GM19463 (cell line): ENCODE data around the gene PLEKHA5.
"Not testable (repeated sequence)": the region's sequence is repeated elsewhere in the genome, so short reads cannot be mapped to it uniquely, and the experiment has no call there.

Experiments used
- ATAC-seq: cut with Tn5 transposase; IDR thresholded peaks from one replicate; pipeline ENCODE4 v1.9.1; 2021; ENCODE audit warnings: mild to moderate bottlenecking, moderate library complexity; ENCODE audit not compliant: unreplicated experiment

PLEKHA5 gene

DNA sequence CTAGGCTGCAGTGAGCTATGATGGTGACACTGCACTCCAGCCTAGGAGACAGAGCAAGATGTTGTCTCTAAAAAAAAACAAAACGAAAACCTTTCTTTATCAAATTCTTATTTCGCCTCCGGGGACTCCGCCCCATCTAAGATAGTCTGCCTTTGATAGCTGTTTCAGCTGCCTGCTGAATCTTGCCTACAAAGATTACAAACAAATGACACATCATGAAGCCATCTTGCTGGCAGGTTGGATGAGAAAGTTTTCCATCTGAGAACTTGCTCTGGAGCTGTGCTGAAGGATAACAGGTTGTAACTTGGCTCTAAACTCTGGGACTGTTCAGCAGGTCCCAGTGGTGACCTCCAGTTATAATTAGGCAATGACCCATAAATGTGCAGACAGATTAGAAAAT is 268.0 kb downstream of the PLEKHA5 start:
- ATAC-seq: no peak

DNA sequence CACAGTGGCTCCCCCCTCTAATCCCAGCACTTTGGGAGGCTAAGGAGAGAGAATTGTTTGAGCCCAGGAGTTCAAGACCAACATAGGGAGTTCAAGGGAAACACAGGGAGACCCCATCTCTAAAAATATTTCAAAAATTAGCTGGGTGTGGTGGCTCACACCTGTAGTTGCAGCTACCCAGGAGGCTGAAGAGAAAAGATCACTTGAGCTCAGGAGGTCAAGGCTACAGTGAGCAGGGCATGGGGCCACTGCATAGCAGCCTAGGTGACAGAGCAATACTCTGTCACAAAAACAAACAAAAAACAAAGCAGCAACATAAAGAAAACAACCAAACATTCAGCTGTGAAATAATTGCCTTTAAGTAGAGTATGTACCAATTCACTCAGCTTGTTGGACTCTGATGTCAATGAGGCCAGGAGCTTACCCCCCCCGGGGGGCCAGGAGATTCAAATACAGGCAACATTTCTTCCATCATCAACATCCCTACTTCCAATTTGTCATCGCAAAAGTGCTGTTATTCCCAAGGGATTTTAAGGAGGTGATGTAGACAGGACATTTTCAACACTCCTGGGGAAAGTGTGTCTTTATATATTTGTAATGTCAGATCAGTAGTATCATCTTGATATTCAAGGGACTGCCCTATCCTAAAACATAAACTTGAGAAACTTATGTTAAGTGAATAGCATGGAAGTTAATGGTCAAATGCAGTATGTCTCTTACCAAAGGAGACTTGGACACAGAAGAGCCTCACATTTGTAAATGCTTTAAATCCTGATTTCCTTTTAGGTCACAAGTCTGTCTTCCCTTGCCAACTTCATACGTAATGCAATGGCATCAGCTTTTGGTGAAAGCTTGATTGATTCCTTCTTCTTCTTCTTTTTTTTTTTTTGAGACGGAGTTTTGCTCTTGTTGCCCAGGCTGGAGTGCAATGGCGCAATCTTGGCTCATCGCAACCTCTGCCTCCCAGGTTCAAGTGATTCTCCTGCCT is 269.1 kb downstream of the PLEKHA5 start:
- no peak for ATAC-seq

DNA sequence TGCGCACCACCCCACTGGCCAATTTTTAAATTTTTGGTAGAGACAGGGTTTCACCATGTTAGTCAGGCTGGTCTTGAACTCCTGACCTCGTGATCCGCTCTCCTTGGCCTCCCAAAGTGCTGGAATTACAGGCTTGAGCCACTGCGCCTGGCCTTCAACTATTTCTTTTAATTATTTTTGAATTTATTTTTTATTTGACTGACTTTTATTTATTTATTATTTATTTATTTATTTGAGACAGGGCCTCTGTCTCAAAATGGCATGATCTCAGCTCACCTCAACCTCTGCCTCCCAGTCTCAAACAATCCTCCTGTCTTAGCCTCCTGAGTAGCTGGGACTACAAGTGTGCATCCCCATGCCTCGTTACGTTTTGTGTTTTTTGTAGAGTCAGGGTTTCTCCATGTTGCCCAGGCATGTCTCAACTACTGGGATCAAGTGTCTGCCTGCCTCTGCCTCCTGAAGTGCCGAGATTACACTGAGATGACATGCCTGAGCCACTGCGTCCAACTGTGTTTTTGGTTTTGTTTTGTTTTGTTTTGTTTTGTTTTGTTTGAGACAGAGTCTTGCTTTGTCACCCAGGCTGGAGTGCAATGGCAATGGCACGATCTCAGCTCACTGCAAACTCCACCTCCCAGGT is 271.2 kb downstream of the PLEKHA5 start:
- not testable (repeated sequence) for ATAC-seq

DNA sequence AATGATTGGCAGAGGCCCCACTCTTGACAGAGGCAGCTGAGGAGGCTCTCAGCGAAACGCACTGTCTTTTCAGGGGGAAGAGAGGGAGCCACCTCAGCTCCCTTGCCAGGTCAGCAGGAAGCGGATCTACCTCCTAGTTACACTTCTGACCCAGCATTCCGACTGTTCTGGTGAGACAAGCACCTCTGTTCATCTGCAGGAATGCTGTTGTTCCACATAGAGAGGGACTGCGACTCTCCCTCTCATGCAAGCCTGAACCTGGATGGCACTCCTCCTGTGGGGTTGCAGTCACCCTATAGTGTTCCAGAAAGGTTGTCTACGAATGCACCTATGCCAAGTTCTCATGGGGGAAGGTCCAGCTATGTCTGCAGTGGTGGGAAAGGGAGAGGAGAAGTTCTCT is 272.7 kb downstream of the PLEKHA5 start:
- no peak for ATAC-seq

DNA sequence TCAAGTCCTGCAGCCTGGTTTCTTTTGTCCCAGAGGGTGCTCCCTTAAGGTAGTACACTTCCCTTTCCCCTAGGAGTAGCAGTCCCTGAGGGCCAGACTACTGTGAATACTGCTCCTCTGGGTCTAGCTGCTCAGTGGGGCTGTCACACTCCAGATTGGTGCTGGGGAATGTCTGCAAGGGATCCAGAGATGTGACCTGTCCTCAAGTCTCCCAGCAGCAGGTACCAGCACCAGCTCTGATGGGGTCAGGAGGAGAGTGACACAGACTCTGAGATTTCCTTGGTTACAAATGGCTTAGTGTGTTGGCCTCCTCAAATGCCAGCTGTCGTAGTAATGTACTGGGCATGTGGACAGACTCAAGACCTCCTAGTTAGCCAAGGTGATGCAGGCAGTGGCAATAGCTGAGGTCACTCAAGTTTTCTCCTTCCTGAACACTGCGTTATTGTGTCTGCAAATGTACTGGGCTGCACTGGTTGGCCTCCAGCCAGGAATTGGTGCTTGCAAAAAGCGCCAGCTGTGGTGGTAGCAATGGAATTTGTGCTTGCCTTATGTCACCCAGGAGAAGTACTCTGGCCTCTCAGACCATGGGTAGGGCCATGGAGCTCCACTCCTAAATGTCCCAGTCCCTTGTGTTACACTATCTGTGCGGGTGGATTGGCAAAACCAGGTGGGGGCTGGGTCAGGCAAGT is 273.4 kb downstream of the PLEKHA5 start:
- ATAC-seq: no peak

DNA sequence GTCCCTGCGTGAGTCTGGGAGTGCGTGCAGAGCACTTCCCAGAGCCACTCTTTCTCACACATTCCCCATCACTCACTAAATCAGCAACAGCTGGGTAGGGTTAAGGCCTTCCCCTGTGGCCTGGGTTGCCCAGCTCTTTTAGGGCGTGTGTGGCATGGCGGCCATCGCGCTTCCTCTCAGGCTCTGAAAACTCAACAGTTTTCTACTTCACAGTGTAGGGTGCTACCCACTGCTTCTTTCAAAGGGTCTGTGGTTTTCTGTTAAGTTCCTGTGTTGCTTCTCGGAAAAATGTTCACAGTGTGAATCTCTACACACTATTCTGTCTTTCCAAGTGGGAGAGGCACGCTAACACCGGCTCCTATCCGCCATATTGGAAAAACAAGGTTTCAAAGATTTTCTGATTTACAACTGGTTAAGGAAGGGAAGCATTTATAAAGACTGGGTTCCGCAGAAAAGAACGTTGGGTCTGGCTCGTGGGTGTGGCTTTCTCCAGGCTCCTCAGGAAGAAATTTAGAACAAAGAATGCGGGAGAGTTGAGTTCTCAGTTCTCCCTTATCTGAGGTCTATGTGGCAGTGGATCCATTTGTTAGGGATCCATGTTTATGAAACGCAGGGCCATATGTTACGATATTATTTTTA is 274.8 kb downstream of the PLEKHA5 start:
- no peak for ATAC-seq

DNA sequence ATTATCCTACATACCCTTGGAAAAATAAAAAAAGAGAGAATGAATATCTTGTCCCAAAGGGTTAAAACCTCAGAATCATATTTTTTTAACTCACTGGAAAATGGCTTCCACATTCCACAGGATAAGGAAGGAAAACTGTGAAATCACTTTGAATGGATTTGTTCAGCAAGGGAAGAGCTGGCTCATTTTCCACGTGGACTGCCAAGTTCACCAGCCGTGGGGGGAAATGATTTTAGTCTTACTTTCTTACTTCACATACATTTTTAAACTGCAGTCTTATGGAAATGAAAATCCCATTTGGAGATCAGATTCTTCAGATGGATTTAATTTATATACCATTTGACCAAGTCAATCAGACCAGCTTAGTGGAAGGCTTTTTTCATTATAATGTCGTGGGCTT is 279.8 kb downstream of the PLEKHA5 start:
- no peak for ATAC-seq

DNA sequence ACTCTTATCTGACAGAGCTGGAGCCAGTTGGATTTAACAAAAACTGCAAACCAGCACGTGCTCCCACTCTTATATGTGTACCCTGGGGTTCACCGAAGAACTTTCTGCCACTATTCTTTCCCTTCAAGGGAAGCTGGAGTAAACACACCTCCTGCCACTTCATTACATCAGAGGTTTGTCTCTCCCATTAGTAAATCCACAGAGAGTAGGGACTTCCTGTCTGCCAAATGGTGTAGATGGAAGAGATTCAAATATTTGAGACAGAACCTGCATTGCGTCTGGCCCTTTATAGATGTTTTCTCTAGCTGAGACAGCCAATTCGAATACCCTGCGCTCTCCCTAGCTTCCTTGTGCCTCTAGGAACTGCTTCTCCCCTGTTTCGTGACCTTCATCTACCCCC is 280.7 kb downstream of the PLEKHA5 start:
- ATAC-seq: no peak

DNA sequence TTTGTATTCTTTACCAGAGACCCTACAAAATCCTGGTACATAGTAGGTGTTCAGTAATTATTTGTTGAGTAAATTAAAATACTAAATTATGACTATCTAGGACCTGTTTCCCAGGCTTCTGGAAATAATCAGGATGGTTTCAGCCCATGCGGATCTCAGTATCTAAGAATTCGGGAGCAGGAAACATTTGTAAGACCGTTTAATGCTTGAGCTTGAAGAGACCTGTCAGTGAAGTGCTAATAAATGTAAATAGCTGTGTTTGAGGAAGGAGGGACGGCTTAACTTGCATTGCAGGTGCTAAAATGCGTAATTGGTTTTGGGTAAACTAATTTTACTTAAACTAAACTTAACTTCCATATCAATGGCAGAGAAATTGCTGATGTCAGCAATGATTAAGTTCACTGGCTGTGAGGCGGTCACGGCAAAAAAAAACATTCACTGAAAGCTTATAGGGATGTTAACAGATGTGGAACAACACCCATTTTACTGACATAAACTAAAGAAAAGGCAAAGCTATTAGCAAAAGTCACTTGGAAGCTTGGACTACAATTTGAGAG is 281.2 kb downstream of the PLEKHA5 start:
- ATAC-seq: no peak

DNA sequence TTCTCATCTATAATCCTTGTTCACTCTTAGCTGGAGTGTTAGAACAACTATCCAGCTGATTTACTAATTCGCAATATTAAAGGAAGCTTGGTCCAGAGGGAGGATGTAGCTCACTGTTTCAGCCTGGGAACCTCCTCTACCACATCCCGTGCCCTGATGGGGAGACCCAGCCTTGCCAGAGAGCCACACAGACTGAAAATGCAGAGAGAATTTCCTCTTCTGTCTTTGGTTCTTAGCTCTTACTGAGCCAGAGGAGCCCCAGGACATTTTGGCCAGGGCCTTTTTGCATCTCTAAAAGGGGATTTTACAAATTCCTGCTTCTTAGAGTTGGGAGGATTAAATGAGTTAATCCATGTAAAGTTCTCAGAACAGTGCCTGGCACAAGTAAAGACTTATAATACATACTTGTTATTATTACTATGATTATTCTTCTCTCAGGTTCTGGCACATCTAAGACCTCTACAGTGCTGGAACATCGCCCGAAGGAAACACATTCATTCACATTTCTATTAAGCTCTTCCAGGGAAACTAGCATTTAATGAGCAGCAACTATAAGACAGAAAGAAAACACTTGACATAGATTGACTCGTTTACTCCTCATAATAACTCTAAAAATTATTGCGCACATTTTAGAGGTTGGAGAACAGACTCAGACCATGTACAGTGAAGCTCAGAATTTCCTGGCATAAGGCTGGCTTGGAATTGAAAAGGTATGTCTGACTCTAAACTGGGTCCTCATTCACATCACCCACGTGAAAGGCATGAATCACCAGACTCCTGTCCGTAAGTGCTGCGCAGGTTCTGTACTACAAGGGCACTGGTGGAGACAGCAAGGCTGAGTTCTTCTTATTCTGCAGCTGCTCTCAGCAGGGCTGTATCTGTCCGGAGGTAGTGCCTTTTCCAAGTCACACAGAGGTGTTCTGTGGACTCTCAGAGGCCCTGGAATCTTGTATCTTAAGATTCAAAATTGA is 282.0 kb downstream of the PLEKHA5 start:
- no peak for ATAC-seq

DNA sequence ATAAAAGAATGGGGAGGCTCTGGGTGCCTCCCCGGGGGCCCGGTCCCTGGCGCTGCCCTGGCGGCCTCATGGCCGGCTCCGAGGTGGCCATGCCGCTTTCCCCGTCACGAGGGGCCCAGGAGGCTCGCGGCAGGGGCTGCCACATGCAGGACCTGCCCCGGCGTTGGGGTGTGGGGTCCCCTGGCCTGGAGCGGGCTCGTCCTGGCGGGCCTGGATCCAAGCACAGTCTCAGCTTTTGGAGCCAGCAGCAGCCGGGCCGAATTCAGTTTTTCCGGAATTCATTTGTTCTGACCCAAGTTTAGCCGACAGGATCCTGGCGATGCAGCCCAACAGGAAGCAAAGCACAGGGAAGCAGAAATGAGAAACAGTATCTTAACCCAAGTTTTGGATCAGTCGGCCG is 283.3 kb downstream of the PLEKHA5 start:
- ATAC-seq: no peak

DNA sequence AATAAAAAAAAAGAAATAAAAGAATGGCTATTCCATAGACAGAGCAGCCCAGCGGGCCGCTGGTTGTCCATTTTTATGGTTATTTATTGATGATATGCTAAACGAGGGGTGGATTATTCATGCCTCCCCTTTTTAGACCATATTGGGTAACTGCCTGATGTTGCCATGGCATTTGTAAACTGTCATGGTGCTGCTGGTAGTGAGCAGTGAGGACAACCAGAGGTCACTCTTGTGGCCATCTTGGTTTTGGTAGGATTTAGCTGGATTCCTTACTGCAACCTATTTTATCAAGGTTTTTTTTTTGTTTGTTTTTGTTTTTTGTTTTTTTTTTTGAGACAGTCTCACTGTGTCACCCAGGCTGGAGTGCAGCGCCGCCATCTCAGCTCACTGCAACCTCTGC is 284.0 kb downstream of the PLEKHA5 start:
- ATAC-seq: not testable (repeated sequence)

DNA sequence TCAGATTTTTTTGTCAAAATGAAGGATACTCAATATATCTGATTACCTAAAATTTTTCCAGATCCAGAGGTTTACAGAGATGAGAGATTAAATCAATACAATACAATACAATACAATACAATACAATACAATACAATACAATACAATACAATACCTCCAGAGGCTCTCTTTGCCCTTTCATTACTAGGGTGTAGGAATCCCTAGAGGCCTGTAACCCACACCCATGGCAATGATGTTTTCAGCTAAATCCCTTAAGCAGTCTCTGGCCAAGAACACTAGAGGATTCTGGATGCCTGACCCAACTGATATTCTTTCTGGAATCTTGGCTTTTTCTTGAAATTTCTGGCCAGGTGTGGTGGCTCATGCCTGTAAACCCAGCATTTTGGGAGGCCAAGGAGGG is 286.0 kb downstream of the PLEKHA5 start:
- no peak for ATAC-seq

DNA sequence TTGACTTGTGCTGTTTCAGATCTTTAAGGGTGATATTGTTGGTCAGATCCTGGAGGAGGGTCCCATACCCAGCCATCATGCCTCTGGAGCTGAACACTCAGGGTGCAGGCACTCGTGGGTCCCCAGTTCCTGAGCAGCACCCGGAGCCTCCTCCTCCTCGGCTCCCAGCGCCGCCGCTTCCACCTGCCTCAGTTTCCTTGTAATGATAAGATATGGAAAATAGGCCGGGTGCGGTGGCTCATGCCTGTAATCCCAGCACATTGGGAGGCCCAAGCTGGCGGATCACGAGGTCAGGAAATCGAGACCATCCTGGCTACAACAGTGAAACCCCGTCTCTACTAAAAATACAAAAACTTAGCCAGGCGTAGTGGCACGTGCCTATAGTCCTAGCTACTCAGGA is 289.6 kb downstream of the PLEKHA5 start:
- no peak for ATAC-seq

DNA sequence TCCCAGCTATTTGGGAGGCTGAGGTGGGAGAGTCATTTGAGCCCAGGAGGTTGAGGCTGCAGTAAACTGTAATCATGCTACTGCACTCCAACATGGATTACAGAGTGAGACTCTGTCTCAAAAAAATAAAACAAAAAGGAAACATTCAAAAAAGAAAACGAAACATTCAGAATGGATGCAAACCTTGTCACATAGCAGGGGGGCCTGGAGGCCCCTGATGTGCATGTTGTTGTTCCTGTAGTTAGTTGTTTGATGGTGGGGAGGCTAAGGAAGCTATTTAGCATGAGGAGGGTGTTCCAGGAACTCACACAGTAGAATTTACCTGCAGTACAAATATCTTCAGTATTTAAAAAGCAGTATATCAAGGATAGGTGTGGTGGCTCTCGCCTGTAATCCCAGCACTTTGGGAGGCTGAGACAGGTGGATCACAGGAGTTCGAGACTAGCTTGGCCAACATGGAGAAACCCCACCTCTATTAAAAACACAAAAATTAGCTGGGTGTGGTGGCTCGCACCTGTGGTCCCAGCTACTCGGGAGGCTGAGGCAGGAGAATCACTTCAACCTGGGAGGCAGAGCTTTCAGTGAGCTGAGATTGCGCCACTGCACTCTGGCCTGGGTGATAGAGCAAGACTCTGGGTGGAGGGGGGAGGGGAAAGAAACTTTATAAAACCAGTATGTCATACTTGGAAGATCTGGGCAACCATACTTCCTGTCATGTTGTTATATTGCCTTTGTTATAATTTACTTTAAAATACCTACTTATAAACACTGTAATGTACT is 292.2 kb downstream of the PLEKHA5 start:
- ATAC-seq: no peak

DNA sequence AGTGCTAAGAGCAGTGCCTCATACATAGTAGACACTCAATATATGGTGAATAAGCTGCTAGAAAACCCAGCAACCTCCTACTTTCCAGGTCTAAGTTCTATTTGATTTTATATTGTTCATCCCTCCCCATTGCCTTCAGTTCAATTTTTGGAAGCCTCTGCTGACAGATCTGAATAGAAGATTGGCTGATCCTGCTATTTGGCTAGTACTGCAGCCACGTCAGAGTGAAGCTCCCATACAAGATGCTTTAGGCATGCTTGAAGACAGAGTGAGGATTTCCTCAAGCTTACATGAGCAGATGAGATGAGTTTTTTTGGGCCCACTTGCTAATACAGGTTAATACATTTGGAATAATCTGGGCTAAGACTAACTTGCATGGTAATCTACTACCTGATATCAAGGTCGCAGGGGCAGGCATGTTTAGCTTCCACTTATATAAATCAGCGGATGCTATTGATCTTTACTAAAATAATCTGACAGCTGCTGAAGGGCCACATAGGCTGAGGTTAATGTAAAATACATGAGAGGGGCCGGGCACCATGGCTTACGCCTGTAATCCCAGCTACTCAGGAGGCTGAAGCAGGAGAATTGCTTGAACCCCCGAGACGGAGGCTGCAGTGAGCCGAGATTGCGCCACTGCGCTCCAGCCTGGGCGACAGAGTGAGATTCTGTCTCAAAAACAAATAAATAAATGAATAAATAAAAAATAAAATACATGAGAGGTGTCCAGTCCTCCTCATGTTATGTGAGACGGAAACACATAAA is 293.8 kb downstream of the PLEKHA5 start:
- ATAC-seq: no peak
